GM19395 (cell line): ENCODE data around the gene TFPT.

Experiments
- ATAC-seq: cut with Tn5 transposase; IDR thresholded peaks from one replicate; pipeline ENCODE4 v1.9.1; 2021; ENCODE audit warnings: mild to moderate bottlenecking, moderate library complexity; ENCODE audit not compliant: unreplicated experiment

The TFPT gene

GRCh38 chr19:54149021-54149812 lies 33.8 kb upstream of the TFPT start:
- ATAC-seq: no peak

DNA sequence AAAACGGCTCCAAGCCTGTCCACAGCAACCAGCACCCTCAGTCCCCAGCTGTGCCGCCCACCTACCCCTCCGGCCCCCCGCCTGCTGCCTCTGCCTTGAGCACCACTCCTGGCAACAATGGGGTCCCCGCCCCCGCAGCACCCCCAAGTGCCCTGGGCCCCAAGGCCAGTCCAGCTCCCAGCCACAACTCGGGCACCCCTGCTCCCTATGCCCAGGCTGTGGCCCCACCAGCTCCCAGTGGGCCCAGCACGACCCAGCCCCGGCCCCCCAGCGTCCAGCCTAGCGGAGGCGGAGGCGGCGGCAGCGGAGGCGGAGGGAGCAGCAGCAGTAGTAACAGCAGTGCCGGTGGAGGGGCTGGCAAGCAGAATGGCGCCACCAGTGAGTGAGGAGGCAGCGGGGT lies 32.7 kb upstream of the TFPT start:
- ATAC-seq: no peak

- no peak for ATAC-seq
Measured at GRCh38 chr19:54147676-54148075, 32.2 kb upstream of the TFPT start.

GRCh38 chr19:54145541-54146158 lies 30.2 kb upstream of the TFPT start:
- ATAC-seq: no peak

GRCh38 chr19:54142166-54142780 lies 26.8 kb upstream of the TFPT start:
- no peak for ATAC-seq

- no peak for ATAC-seq
Measured at GRCh38 chr19:54141356-54141755, 25.9 kb upstream of the TFPT start.

DNA sequence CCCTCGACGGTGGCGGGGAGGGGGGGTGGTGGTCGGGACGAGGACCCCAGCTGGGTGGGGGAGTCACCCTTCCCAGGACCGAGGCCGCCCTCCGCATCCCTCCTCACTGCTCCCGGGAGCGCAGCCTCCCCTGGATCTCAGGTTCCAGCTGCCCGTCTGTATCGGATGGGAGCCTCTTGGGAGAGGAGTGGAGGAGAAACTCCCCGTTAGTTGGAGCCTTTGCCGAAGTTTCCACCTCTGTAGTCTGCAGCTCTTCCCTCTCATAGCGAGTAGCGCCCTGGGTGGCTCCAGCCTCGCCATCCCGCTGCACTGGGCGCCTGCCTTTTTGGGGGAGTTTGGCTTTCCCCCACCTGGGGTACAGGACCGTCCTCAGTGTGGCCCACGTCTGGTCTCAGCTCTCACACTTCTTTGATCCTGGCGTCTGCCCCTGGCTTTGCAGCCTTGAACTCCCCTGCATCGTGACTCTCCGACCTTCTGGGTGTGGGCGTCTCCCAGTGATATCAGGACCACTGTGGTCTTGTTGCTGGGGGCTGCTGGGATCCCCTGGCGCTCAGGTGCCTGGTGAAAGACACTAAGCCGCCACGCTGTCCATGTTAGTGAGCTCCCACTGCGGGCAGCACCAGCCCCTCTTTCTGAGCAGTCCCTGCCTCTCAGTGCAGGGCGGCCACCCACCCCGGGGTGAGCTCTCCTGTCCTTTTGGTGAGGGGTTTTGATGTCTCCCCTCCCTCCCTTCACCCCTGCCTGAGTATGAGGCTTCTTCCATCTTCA lies 23.2 kb upstream of the TFPT start:
- ATAC-seq: no peak

- ATAC-seq: no peak
Measured at GRCh38 chr19:54137699-54138488, 22.4 kb upstream of the TFPT start, which contains the start of gene CNOT3. CNOT3 (plus strand) TSS chr19:54137762; CDS start chr19:54142979, 5,217 bp downstream.

DNA sequence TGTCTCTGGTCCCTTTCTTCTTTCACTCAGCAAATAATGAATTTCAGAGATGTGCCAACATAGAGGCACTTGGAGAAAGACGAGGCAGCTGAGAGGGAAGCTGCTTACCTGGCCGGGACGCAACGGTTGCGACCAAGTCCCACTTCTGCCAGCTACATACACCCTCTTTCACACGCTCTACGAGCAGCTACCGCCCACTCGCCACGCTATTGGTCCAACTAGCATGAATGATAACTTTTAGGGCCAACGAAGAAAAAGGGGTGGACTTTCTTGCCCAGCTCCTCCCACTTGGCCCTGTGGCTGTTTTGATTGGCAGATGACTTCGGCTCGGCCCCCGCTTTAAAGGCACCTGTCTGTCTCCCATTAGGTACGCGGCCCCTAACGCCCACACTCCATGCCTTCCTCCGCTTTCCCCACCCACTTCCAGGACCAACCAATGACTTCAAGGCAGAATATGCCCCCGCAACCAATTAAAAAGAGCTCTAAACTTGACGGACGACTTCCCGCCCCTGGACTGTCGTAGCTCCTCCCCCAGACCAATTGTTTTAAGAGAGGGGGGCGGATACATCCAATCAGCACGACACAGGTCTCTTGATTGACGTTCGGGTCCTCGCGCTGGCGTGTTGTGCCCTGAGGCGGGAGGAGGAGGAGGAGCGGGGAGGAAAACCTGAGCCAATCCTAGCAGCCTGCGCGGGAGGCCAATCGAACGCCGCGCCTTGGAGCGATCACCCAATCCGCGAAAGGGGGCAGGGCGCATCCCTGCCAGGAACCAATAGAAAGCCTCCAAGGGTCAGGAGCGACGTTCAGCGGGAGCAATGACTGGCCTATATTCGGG lies 21.6 kb upstream of the TFPT start:
- peak; percentile 82 for ATAC-seq

DNA sequence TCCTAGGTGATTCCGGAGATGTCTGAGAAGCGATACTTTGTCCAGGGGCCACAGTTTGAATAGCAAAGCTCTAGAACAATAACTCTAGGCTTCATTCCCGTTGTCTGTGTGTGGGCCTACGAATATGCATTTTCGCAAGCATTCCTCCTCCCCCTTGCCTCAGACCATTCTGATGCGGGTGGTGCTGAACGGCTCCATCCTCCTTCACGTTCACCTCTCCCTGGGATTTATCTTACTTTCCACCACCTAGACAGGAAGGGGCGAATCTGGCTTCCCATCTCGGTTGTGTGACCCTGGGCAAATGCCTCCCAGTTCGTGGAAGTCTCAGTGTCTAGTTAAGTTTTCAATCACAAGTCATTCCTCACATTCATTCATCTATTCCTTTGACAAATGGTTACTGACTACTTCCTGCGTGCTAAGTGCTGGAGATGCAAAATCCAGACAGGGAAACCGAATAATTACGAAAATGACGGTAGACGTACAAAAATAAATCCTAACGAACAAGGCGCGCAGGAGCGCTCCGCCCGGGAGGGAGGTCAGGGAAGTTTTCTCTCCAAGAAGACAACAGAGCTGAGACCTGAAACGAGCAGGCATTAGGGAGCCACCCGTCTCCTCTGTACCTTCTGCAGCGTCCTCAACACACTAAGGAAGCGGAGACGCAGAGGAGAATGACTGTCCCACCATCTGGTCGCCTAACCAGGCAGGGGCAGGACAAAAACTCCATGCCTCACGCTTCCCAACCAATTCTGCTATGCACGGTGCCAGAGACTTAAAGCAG lies 20.8 kb upstream of the TFPT start:
- ATAC-seq: peak; percentile 2

- ATAC-seq: no peak
Measured at GRCh38 chr19:54133957-54134590, 18.6 kb upstream of the TFPT start.

GRCh38 chr19:54133312-54133956 lies 18.0 kb upstream of the TFPT start:
- no peak for ATAC-seq

DNA sequence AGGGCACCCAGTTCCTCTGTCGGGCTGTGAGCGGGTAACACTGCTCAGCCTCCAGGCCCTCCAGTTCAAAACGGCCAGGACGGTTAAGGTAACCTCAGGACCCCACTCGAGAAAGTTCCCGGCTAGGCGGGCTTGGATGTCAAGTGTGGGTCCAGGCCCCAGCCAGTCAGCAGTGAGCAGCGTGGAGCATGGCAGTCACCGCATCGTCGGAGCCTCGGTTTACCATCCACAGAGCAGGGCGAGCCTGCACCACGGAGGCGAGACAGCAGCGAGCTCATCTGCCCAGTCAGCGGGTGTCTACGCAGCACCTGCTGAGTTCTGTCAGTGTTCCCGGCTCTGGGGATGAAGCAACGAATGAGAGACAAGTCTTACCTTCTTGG lies 14.2 kb upstream of the TFPT start:
- no peak for ATAC-seq

GRCh38 chr19:54128796-54129616 lies 13.5 kb upstream of the TFPT start:
- ATAC-seq: no peak

GRCh38 chr19:54128441-54128725 lies 12.9 kb upstream of the TFPT start:
- ATAC-seq: no peak

DNA sequence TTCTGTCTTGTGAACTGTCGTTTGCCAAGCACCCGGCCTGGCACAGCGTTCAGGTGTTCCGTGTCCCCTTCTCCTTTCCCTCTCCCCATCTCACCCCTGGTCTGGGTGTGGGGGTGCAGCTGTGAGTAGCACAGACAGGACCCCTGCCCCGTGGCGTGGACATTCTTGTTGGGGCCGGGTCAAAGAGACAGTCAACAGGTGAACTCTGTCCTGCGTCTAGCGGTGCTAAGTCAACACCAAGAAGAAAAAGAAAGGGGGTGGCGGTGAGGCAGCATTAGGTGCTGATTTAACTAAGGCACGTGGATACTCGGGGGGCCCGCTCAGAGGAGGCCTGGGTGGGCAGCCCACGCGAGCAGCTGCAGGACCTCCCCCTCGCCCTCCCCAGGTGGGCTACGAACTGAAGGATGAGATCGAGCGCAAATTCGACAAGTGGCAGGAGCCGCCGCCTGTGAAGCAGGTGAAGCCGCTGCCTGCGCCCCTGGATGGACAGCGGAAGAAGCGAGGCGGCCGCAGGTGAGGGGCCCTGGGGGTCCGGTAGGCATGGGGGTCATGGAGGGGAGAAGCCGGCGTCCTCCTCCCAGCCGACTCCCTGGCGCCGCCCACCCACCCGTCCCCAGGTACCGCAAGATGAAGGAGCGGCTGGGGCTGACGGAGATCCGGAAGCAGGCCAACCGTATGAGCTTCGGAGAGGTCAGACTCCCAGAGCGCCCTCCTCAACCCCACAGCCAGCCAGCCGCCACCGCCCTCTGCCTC lies 12.4 kb upstream of the TFPT start:
- ATAC-seq: no peak

- no peak for ATAC-seq
Measured at GRCh38 chr19:54125713-54126112, 10.3 kb upstream of the TFPT start.
